Measurements from ENCODE around the gene CIDEB. TPM values are rescaled to one million over a fixed set of nuclear protein-coding genes. Genes with fewer than 3 reads are reported as not detected.

CIDEB gene
- total and polyA plus RNA-seq, 2 of the 4 experiments (the other 2 are of a cell fraction) = under 0.01 to 0.19 TPM

- Histone ChIP-seq H2BK20ac (ENCODE audit: low read depth, low read length) (no peak overlapping the region), H4K20me1 (ENCODE audit: insufficient read depth, low read length) (no peaks in the 10 kb centered on the region), H3K4me1 (ENCODE audit: control insufficient read depth, insufficient read depth, low read length) (no peaks in the 10 kb centered on the region), H3K27me3 (ENCODE audit: control insufficient read depth, insufficient read depth, low read length) (peaks cover 43% of the 10 kb centered on the region), H3K79me1 (ENCODE audit: low read depth in 1 of 2, low read length in 2 of 2) (no peaks in the 10 kb centered on the region), H3K9me3 (ENCODE audit: control insufficient read depth, insufficient read depth, low read length) (no peaks in the 10 kb centered on the region), H2BK15ac (ENCODE audit: low read depth, low read length) (no peak overlapping the region), H2AFZ (replicated peaks; ENCODE audit: low read length, poor library complexity) (no peak overlapping the region), H3K4ac (ENCODE audit: low read depth, low read length) (no peak overlapping the region), H3K9me1 (ENCODE audit: insufficient read depth, low read length) (peaks cover 6% of the 10 kb centered on the region), H3K4me2 (ENCODE audit: low read depth, low read length) (no peak overlapping the region), H3K18ac (ENCODE audit: low read depth, low read length) (no peak overlapping the region), H2AK5ac (ENCODE audit: low read depth, low read length) (no peak overlapping the region), H3K9ac (ENCODE audit: low read depth, low read length) (no peak overlapping the region), H4K5ac (ENCODE audit: low read depth, low read length) (no peak overlapping the region), H2BK5ac (ENCODE audit: low read depth, low read length, poor library complexity, severe bottlenecking) (no peak overlapping the region), H3K56ac (ENCODE audit: extremely low read depth, insufficient read depth, low read length) (no peak overlapping the region), H2AK9ac (replicated peaks; ENCODE audit: low read depth, low read length, poor library complexity) (peak overlapping the region; percentile 79), H4K91ac (ENCODE audit: insufficient read depth, low read depth, low read length) (no peak overlapping the region), H3K27ac (ENCODE audit: insufficient read depth, low read length) (no peak overlapping the region), H3K14ac (replicated peaks; ENCODE audit: low read depth, low read length) (no peak overlapping the region), H3K23ac (ENCODE audit: low read depth, low read length) (no peak overlapping the region), H2BK120ac (ENCODE audit: low read depth, low read length) (no peak overlapping the region), H3K4me3 (ENCODE audit: insufficient read depth, low read depth, low read length) (no peak overlapping the region), H3K36me3 (ENCODE audit: control insufficient read depth, insufficient read depth, low read length) (no peaks in the 10 kb centered on the region), H4K8ac (ENCODE audit: low read depth in 2 of 2, low read length in 2 of 2) (no peak overlapping the region)
- no peak for TF ChIP-seq MAFK (IDR thresholded peaks at IDR 0.05; ENCODE audit: low read depth, low read length)
- TF ChIP-seq RAD21 (IDR thresholded peaks at IDR 0.05; ENCODE audit: low read length) = no peak
- TF ChIP-seq NFE2L2 (IDR thresholded peaks at IDR 0.05; ENCODE audit: low read depth, low read length) = no peak
- no peak for TF ChIP-seq ELK1 (IDR thresholded peaks at IDR 0.05; ENCODE audit: borderline replicate concordance, low read depth, low read length)
- TF ChIP-seq BHLHE40 (IDR thresholded peaks at IDR 0.05; ENCODE audit: low read depth, low read length) = no peak
- no peak for TF ChIP-seq POLR2A (IDR thresholded peaks at IDR 0.05; ENCODE audit: low read depth, low read length)
- no peak for TF ChIP-seq CEBPB (IDR thresholded peaks at IDR 0.05; ENCODE audit: low read depth, low read length)
- TF ChIP-seq SMC3 (IDR thresholded peaks at IDR 0.05; ENCODE audit: low read depth, low read length) = no peak
- in situ Hi-C loops (cut with MboI; ENCODE audit: low sequenced_read_pairs) (no loop called here), intact Hi-C loops (cut with micrococcal nuclease) (no loop called here), dilution Hi-C loops (cut with HindIII; ENCODE audit: low sequenced_read_pairs, unreplicated experiment) (no loop called here)
- WGBS, 2 experiments (ENCODE audit: extremely low coverage in 2 of 2, insufficient read length in 1 of 2) = 100% methylated on average over 1 of the region's 3 CpGs; no CpG with 5 or more reads in 1 of the 2 experiments
- DNase-seq (no peak), ATAC-seq (ENCODE audit: low read depth) (no peak)
- BruUV-seq (replicated peaks) = no TSS peak
- POLR2A ChIA-PET (ENCODE audit: unreplicated experiment) = no interaction called here
- CTCF ChIA-PET = no interaction called here
Measured at GRCh38 chr14:24317141-24317928, 9.6 kb upstream of the CIDEB start.
